HEK293 (cell line): Measurements from ENCODE around the gene DCDC1.

Source experiments
- CTCF ChIA-PET: fragments of 350-600 bp; formaldehyde crosslinking; extraction: SDS; loops from one replicate; lab custom pipeline; 2021; ENCODE audit warnings: antibody characterized with exemption; lab: Yijun Ruan, JAX
- POLR2A ChIA-PET: fragments of 300-600 bp; formaldehyde crosslinking; extraction: SDS; loops from one replicate; lab custom pipeline; 2020; ENCODE audit warnings: antibody characterized with exemption, inconsistent platforms; lab: Yijun Ruan, JAX
- H3K27ac ChIP-seq: fragments of 200-500 bp; sonication (Bioruptor generic); 2 replicates; pipeline ENCODE4 v1.5.1; 2014; ENCODE audit warnings: low read depth, low read length, control low read depth, inconsistent platforms; ENCODE audit errors: extremely low read depth
- H3K36me3 ChIP-seq, 2 experiments: fragments of 200-500 bp in 1 of 2; sonication (Bioruptor generic) in 1 of 2; 1 replicate in 1 of 2; 2 replicates in 1 of 2; pipeline ENCODE4 v1.5.1; 2014 to 2017; ENCODE audit warnings: inconsistent platforms in 2 of 2, low read length in 2 of 2; ENCODE audit not compliant: control insufficient read depth in 2 of 2, insufficient read depth in 1 of 2
- H3K4me1 ChIP-seq: fragments of 200-500 bp; sonication (Bioruptor generic); 2 replicates; pipeline ENCODE4 v1.5.1; 2014; ENCODE audit warnings: mild to moderate bottlenecking, low read length, inconsistent platforms; ENCODE audit not compliant: control insufficient read depth, insufficient read depth
- H3K4me3 ChIP-seq: 2 replicates; pipeline ENCODE4 v1.5.1; 2011; ENCODE audit warnings: low read depth, mild to moderate bottlenecking, control low read depth, low read length, moderate library complexity
- H3K9me3 ChIP-seq: fragments of 200-500 bp; sonication (Bioruptor generic); 2 replicates; pipeline ENCODE4 v1.5.1; 2014; ENCODE audit warnings: low read depth, low read length, inconsistent platforms; ENCODE audit not compliant: control insufficient read depth, insufficient read depth
- BCL11A ChIP-seq: fragments of 450-650 bp; formaldehyde crosslinking; IDR thresholded peaks from 2 replicates; pipeline ENCODE4 v1.5.1; 2016; ENCODE audit warnings: low read depth, missing biosample characterization, missing genetic modification characterization
- BCL11B ChIP-seq: fragments of 450-650 bp; formaldehyde crosslinking; IDR thresholded peaks from 2 replicates; pipeline ENCODE4 v1.5.1; 2016; ENCODE audit warnings: low read depth, missing biosample characterization, missing genetic modification characterization
- GLI4 ChIP-seq: fragments of 450-650 bp; formaldehyde crosslinking; IDR thresholded peaks from 2 replicates; pipeline ENCODE4 v1.5.1; 2016; ENCODE audit warnings: missing biosample characterization, missing genetic modification characterization
- KLF8 ChIP-seq: fragments of 450-650 bp; formaldehyde crosslinking; IDR thresholded peaks from 2 replicates; pipeline ENCODE4 v1.5.1; 2016; ENCODE audit warnings: missing biosample characterization, missing genetic modification characterization
- MYNN ChIP-seq: fragments of 450-650 bp; formaldehyde crosslinking; IDR thresholded peaks from 2 replicates; pipeline ENCODE4 v1.5.1; 2016; ENCODE audit warnings: missing biosample characterization, missing genetic modification characterization, borderline replicate concordance
- MZF1 ChIP-seq: fragments of 450-650 bp; formaldehyde crosslinking; IDR thresholded peaks from 2 replicates; pipeline ENCODE4 v1.5.1; 2017; ENCODE audit warnings: missing biosample characterization, missing genetic modification characterization, borderline replicate concordance
- SCRT2 ChIP-seq: fragments of 450-650 bp; formaldehyde crosslinking; IDR thresholded peaks from 2 replicates; pipeline ENCODE4 v1.5.1; 2016; ENCODE audit warnings: missing biosample characterization, missing genetic modification characterization
- SP7 ChIP-seq: fragments of 450-650 bp; formaldehyde crosslinking; IDR thresholded peaks from 2 replicates; pipeline ENCODE4 v1.5.1; 2016; ENCODE audit warnings: missing biosample characterization, missing genetic modification characterization
- ZBTB6 ChIP-seq: fragments of 450-650 bp; formaldehyde crosslinking; IDR thresholded peaks from 2 replicates; pipeline ENCODE4 v1.5.1; 2017; ENCODE audit warnings: missing biosample characterization, missing genetic modification characterization
- ZIC2 ChIP-seq: fragments of 450-650 bp; formaldehyde crosslinking; IDR thresholded peaks from 2 replicates; pipeline ENCODE4 v1.5.1; 2016; ENCODE audit warnings: missing biosample characterization, missing genetic modification characterization
- ZNF114 ChIP-seq: fragments of 450-650 bp; formaldehyde crosslinking; IDR thresholded peaks from 2 replicates; pipeline ENCODE4 v1.5.0; 2017; ENCODE audit warnings: missing biosample characterization, missing genetic modification characterization
- ZNF132 ChIP-seq: fragments of 450-650 bp; formaldehyde crosslinking; IDR thresholded peaks from 2 replicates; pipeline ENCODE4 v1.5.1; 2017; ENCODE audit warnings: missing biosample characterization, missing genetic modification characterization, borderline replicate concordance
- ZNF138 ChIP-seq: fragments of 450-650 bp; formaldehyde crosslinking; IDR thresholded peaks from 2 replicates; pipeline ENCODE4 v1.5.1; 2016; ENCODE audit warnings: missing biosample characterization, missing genetic modification characterization, borderline replicate concordance
- ZNF19 ChIP-seq: fragments of 450-650 bp; formaldehyde crosslinking; IDR thresholded peaks from 2 replicates; pipeline ENCODE4; 2016; ENCODE audit warnings: missing biosample characterization, missing genetic modification characterization, low read depth
- ZNF26 ChIP-seq: fragments of 450-650 bp; formaldehyde crosslinking; IDR thresholded peaks from 2 replicates; pipeline ENCODE4 v1.5.1; 2016; ENCODE audit warnings: missing biosample characterization, missing genetic modification characterization
- ZNF302 ChIP-seq: fragments of 450-650 bp; formaldehyde crosslinking; IDR thresholded peaks from 2 replicates; pipeline ENCODE4 v1.5.1; 2016; ENCODE audit warnings: missing biosample characterization, missing genetic modification characterization, low read depth
- ZNF394 ChIP-seq: fragments of 450-650 bp; formaldehyde crosslinking; IDR thresholded peaks from 2 replicates; pipeline ENCODE4 v1.5.1; 2016; ENCODE audit warnings: missing biosample characterization, missing genetic modification characterization, mild to moderate bottlenecking, moderate library complexity, borderline replicate concordance
- ZNF48 ChIP-seq: fragments of 450-650 bp; formaldehyde crosslinking; IDR thresholded peaks from 2 replicates; pipeline ENCODE4 v1.5.1; 2016; ENCODE audit warnings: missing biosample characterization, missing genetic modification characterization
- ZNF529 ChIP-seq: fragments of 450-650 bp; formaldehyde crosslinking; IDR thresholded peaks from 2 replicates; pipeline ENCODE4 v1.5.1; 2017; ENCODE audit warnings: missing genetic modification characterization, missing biosample characterization; ENCODE audit not compliant: insufficient replicate concordance
- ZNF560 ChIP-seq: fragments of 450-650 bp; formaldehyde crosslinking; IDR thresholded peaks from 2 replicates; pipeline ENCODE4 v1.5.1; 2017; ENCODE audit warnings: missing biosample characterization, missing genetic modification characterization, borderline replicate concordance
- ZNF621 ChIP-seq: fragments of 450-650 bp; formaldehyde crosslinking; IDR thresholded peaks from 2 replicates; pipeline ENCODE4 v1.5.1; 2017; ENCODE audit warnings: missing biosample characterization, missing genetic modification characterization
- ZNF626 ChIP-seq: fragments of 450-650 bp; sonication (Bioruptor Pico); formaldehyde crosslinking; IDR thresholded peaks from 2 replicates; pipeline ENCODE4 v1.5.1; 2018; ENCODE audit warnings: missing biosample characterization, missing genetic modification characterization, inconsistent platforms
- ZNF654 ChIP-seq: fragments of 450-650 bp; formaldehyde crosslinking; IDR thresholded peaks from 2 replicates; pipeline ENCODE4 v1.5.1; 2016; ENCODE audit warnings: low read depth, missing biosample characterization, missing genetic modification characterization
- ZNF658 ChIP-seq: fragments of 450-650 bp; formaldehyde crosslinking; IDR thresholded peaks from 2 replicates; pipeline ENCODE4; 2016; ENCODE audit warnings: missing biosample characterization, missing genetic modification characterization
- ZNF692 ChIP-seq: fragments of 450-650 bp; formaldehyde crosslinking; IDR thresholded peaks from 2 replicates; pipeline ENCODE4 v1.5.1; 2016; ENCODE audit warnings: missing biosample characterization, missing genetic modification characterization
- ZNF704 ChIP-seq: fragments of 450-650 bp; formaldehyde crosslinking; IDR thresholded peaks from 2 replicates; pipeline ENCODE4 v1.5.1; 2016; ENCODE audit warnings: missing biosample characterization, missing genetic modification characterization
- ZNF777 ChIP-seq: fragments of 450-650 bp; formaldehyde crosslinking; IDR thresholded peaks from 2 replicates; pipeline ENCODE4 v1.5.1; 2017; ENCODE audit warnings: missing biosample characterization, missing genetic modification characterization, borderline replicate concordance

The DCDC1 gene

GRCh38 chr11:30873924-30874610 is 495.5 kb downstream of the DCDC1 start (continued):
- TF ChIP-seq ZNF704 (tag by site-specific recombination) = no peak
- no peak for TF ChIP-seq ZNF560
- no peak for TF ChIP-seq BCL11B (tag by site-specific recombination)
- TF ChIP-seq MYNN = no peak
- no peak for TF ChIP-seq ZNF132 (tag by site-specific recombination)
- no peak for TF ChIP-seq ZNF692 (tag by site-specific recombination)
- no peak for TF ChIP-seq ZNF626 (tag by site-specific recombination)
- TF ChIP-seq ZNF529 (tag by site-specific recombination) = no peak
- no peak for TF ChIP-seq GLI4 (tag by site-specific recombination)

GRCh38 chr11:30868626-30869081 is 500.9 kb downstream of the DCDC1 start:
- Histone ChIP-seq H3K9me3 (no peaks in the 10 kb centered on the region), H3K4me3 (no peak overlapping the region), H3K4me1 (no peaks in the 10 kb centered on the region), H3K36me3 (no peaks in the 10 kb centered on the region), H3K27ac (no peak overlapping the region)
- ChIA-PET POLR2A (no interaction called here), CTCF (no interaction called here)
- no peak for TF ChIP-seq ZIC2 (tag by site-specific recombination)
- no peak for TF ChIP-seq ZBTB6 (tag by site-specific recombination)
- TF ChIP-seq KLF8 (tag by site-specific recombination) = no peak
- no peak for TF ChIP-seq ZNF777 (tag by site-specific recombination)
- TF ChIP-seq MZF1 = no peak
- no peak for TF ChIP-seq ZNF138 (tag by site-specific recombination)
- TF ChIP-seq SCRT2 (tag by site-specific recombination) = no peak
- no peak for TF ChIP-seq ZNF654 (tag by site-specific recombination)
- no peak for TF ChIP-seq ZNF394
- TF ChIP-seq ZNF114 (tag by site-specific recombination) = no peak
- no peak for TF ChIP-seq ZNF48
- no peak for TF ChIP-seq SP7 (tag by site-specific recombination)
- no peak for TF ChIP-seq ZNF19 (tag by site-specific recombination)
- no peak for TF ChIP-seq BCL11A (tag by site-specific recombination)
- TF ChIP-seq ZNF302 (tag by site-specific recombination) = no peak
- no peak for TF ChIP-seq ZNF26 (tag by site-specific recombination)
- no peak for TF ChIP-seq ZNF658 (tag by site-specific recombination)
- no peak for TF ChIP-seq ZNF621 (tag by site-specific recombination)
